WTC11 (cell line): ENCODE measurements around the gene MICAL3. TPM values are rescaled to one million over a fixed set of nuclear protein-coding genes. Genes with fewer than 3 reads are reported as not detected.

ENCODE experiments used
- ATAC-seq: fragments of 200-7000 bp; cut with Tn5 transposase; 2 replicates; pipeline ENCODE4 v1.10.0; 2021; ENCODE audit warnings: mild to moderate bottlenecking, moderate library complexity
- CTCF ChIA-PET: fragments of 300-600 bp; sonication (Branson Sonifier 250); formaldehyde crosslinking; loops from one replicate; lab custom pipeline; 2021; ENCODE audit warnings: antibody characterized with exemption; lab: Charles Lee
- POLR2A ChIA-PET: fragments of 350-600 bp; sonication (Branson Sonifier 250); formaldehyde crosslinking; loops from one replicate; lab custom pipeline; 2021; ENCODE audit warnings: antibody characterized with exemption; lab: Charles Lee
- DNase-seq: peaks from one replicate; pipeline ENCODE4 v3.0.0; 2021; ENCODE audit warnings: low spot score
- H3K27ac Mint-ChIP-seq: 2 replicates; pipeline ENCODE4 v1.8.0; 2021; ENCODE audit warnings: mixed read lengths
- H3K27me3 Mint-ChIP-seq: 2 replicates; pipeline ENCODE4 v1.8.0; 2021; ENCODE audit warnings: low read depth, mild to moderate bottlenecking, moderate library complexity, mixed read lengths
- H3K36me3 Mint-ChIP-seq: 2 replicates; pipeline ENCODE4 v1.8.0; 2021; ENCODE audit warnings: mixed read lengths
- H3K4me1 Mint-ChIP-seq: 2 replicates; pipeline ENCODE4 v1.8.0; 2022; ENCODE audit warnings: mixed read lengths
- H3K4me3 Mint-ChIP-seq: 2 replicates; pipeline ENCODE4 v1.8.0; 2021; ENCODE audit warnings: mild to moderate bottlenecking, moderate library complexity, mixed read lengths
- H3K9me3 Mint-ChIP-seq: 2 replicates; pipeline ENCODE4 v1.8.0; 2021; ENCODE audit warnings: mixed read lengths
- CDX4 ChIP-seq: fragments of 250-450 bp; sonication (Bioruptor Pico); IDR thresholded peaks from 2 replicates; pipeline ENCODE4 v1.9.0; 2021; ENCODE audit warnings: moderate library complexity, mild to moderate bottlenecking, inconsistent platforms, borderline replicate concordance
- ELF4 ChIP-seq: sonication (generic); formaldehyde crosslinking; IDR thresholded peaks from 2 replicates; pipeline ENCODE4 v1.8.1; 2022; ENCODE audit warnings: low read depth, mild to moderate bottlenecking, moderate library complexity, missing genetic modification reagents
- IRF1 ChIP-seq: sonication (generic); formaldehyde crosslinking; IDR thresholded peaks from 2 replicates; pipeline ENCODE4 v1.8.0; 2023; ENCODE audit warnings: missing genetic modification reagents
- KAT7 ChIP-seq: sonication (generic); formaldehyde crosslinking; IDR thresholded peaks from 2 replicates; pipeline ENCODE4 v1.8.1; 2023; ENCODE audit warnings: missing genetic modification reagents, mild to moderate bottlenecking, borderline replicate concordance
- MLX ChIP-seq: sonication (generic); formaldehyde crosslinking; IDR thresholded peaks from 2 replicates; pipeline ENCODE4 v1.8.1; 2023; ENCODE audit warnings: mild to moderate bottlenecking, missing genetic modification reagents, moderate library complexity
- NFATC4 ChIP-seq: fragments of 250-450 bp; sonication (Bioruptor Pico); IDR thresholded peaks from 2 replicates; pipeline ENCODE4 v1.9.0; 2021; ENCODE audit warnings: mild to moderate bottlenecking
- NFE2L1 ChIP-seq: sonication (generic); formaldehyde crosslinking; IDR thresholded peaks from 2 replicates; pipeline ENCODE4 v1.8.1; 2023; ENCODE audit warnings: missing genetic modification reagents
- NFYB ChIP-seq: sonication (generic); formaldehyde crosslinking; conservative IDR thresholded peaks from 2 replicates; pipeline ENCODE4 v1.8.0; 2022; ENCODE audit warnings: low read depth, missing genetic modification reagents
- NR1H2 ChIP-seq: sonication (generic); formaldehyde crosslinking; IDR thresholded peaks from 2 replicates; pipeline ENCODE4 v1.9.0; 2021; ENCODE audit warnings: mild to moderate bottlenecking, moderate library complexity, missing genetic modification reagents
- SP1 ChIP-seq: sonication (generic); formaldehyde crosslinking; conservative IDR thresholded peaks from 2 replicates; pipeline ENCODE4 v1.8.1; 2022; ENCODE audit warnings: missing genetic modification reagents
- TCF7 ChIP-seq: sonication (generic); formaldehyde crosslinking; IDR thresholded peaks from 2 replicates; pipeline ENCODE4 v1.8.0; 2022; ENCODE audit warnings: mild to moderate bottlenecking, low read depth, missing genetic modification reagents, moderate library complexity
- TEAD1 ChIP-seq: sonication (generic); formaldehyde crosslinking; IDR thresholded peaks from 2 replicates; pipeline ENCODE4 v1.8.0; 2022; ENCODE audit warnings: mild to moderate bottlenecking, missing genetic modification reagents
- ZNF138 ChIP-seq: sonication (generic); formaldehyde crosslinking; conservative IDR thresholded peaks from 2 replicates; pipeline ENCODE4 v1.8.1; 2022; ENCODE audit warnings: mild to moderate bottlenecking, moderate library complexity, missing genetic modification reagents
- ZNF317 ChIP-seq: sonication (generic); formaldehyde crosslinking; IDR thresholded peaks from 2 replicates; pipeline ENCODE4 v1.8.1; 2023; ENCODE audit warnings: low read depth, mild to moderate bottlenecking, moderate library complexity, missing genetic modification reagents, borderline replicate concordance
- ZNF425 ChIP-seq: fragments of 250-450 bp; sonication (Bioruptor Pico); conservative IDR thresholded peaks from 2 replicates; pipeline ENCODE4 v1.9.0; 2021; ENCODE audit warnings: mild to moderate bottlenecking
- ZNF532 ChIP-seq: fragments of 250-450 bp; sonication (Bioruptor Pico); IDR thresholded peaks from 2 replicates; pipeline ENCODE4 v1.9.0; 2021; ENCODE audit warnings: mild to moderate bottlenecking, borderline replicate concordance
- ZNF671 ChIP-seq: fragments of 250-450 bp; sonication (Bioruptor Pico); IDR thresholded peaks from 2 replicates; pipeline ENCODE4 v1.8.0; 2021; ENCODE audit warnings: mild to moderate bottlenecking
- total RNA-seq: library from RNA; stranded (reverse); gene quantifications from 3 replicates; pipeline ENCODE4 v1.2.3, GENCODE V29; 2021
- TF ChIP-seq, protein P1 (sequence below): sonication (generic); formaldehyde crosslinking; conservative IDR thresholded peaks from 2 replicates; pipeline ENCODE4 v1.8.1; 2022; ENCODE audit warnings: mild to moderate bottlenecking, missing genetic modification reagents
- TF ChIP-seq, protein P2 (sequence below): sonication (generic); formaldehyde crosslinking; IDR thresholded peaks from 2 replicates; pipeline ENCODE4 v1.8.0; 2022; ENCODE audit warnings: mild to moderate bottlenecking, missing genetic modification reagents

Gene MICAL3
- total RNA-seq, 1 experiment from 2014 or later: 41.2 TPM

DNA sequence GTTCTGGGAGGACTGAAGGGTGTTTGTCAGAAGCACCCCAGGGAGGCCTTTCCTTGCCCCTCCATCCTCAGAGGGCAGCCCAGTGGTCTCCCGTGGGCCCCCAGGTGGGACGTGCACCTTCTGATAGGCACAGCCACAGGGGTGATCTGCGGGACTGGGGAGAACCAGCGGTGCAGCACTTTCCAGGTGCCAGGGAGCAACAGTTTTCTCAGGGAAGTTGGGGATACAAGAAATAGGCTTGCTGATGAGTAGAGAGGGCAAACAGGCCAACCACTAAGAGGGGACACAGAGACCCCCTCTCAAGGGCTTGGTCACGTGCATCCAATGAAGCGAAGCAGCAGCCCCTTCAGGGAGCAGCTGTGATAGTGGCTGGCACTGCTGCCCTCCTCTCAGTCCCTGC lies 143.0 kb downstream of the MICAL3 start:
- Mint-ChIP-seq H3K27ac (no peak overlapping the region), H3K4me1 (no peaks in the 10 kb centered on the region), H3K36me3 (peaks cover 34% of the 10 kb centered on the region), H3K4me3 (no peak overlapping the region), H3K9me3 (no peaks in the 10 kb centered on the region)
- ATAC-seq: no peak
- CTCF ChIA-PET: interaction anchor here (0.6 kb wide), 1 partner anchor 77 kb away, joined by 4 read pairs; no protein-coding TSS in a partner anchor
- TF ChIP-seq TCF7: no peak
- no peak for TF ChIP-seq ZNF138 (CRISPR knock-in tag)
- TF ChIP-seq ELF4 (CRISPR knock-in tag): no peak
- no peak for TF ChIP-seq KAT7
- TF ChIP-seq, protein P1, sequence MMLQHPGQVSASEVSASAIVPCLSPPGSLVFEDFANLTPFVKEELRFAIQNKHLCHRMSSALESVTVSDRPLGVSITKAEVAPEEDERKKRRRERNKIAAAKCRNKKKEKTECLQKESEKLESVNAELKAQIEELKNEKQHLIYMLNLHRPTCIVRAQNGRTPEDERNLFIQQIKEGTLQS (CRISPR knock-in tag): no peak
- no peak for TF ChIP-seq SP1
- TF ChIP-seq ZNF425 (CRISPR knock-in tag): no peak
- TF ChIP-seq ZNF317 (CRISPR knock-in tag): no peak
- no peak for TF ChIP-seq ZNF671 (CRISPR knock-in tag)
- TF ChIP-seq NFYB (CRISPR knock-in tag): no peak
- no peak for TF ChIP-seq ZNF532 (CRISPR knock-in tag)
- TF ChIP-seq NFE2L1: no peak
- no peak for TF ChIP-seq TEAD1
- no peak for TF ChIP-seq CDX4 (CRISPR knock-in tag)
- no peak for TF ChIP-seq NR1H2 (CRISPR knock-in tag)
- no peak for TF ChIP-seq MLX (CRISPR knock-in tag)
- no peak for TF ChIP-seq IRF1 (CRISPR knock-in tag)
- TF ChIP-seq, protein P2, sequence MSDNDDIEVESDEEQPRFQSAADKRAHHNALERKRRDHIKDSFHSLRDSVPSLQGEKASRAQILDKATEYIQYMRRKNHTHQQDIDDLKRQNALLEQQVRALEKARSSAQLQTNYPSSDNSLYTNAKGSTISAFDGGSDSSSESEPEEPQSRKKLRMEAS (CRISPR knock-in tag): no peak
- no peak for TF ChIP-seq NFATC4 (CRISPR knock-in tag)
- TF ChIP-seq, all 79 proteins: peak for 0
- H3K27me3 Mint-ChIP-seq: peaks cover 59% of the 10 kb centered on the region
- POLR2A ChIA-PET: no interaction called here
- no peak for DNase-seq
